Kasumi-1 (cell line): ENCODE results near the gene OR1Q1.
A peak's percentile ranks its signal among the peaks of the same experiment; 100 is the strongest.
"Not testable (repeated sequence)": the region's sequence is repeated elsewhere in the genome, so short reads cannot be mapped to it uniquely, and the experiment has no call there.

Experiments
- DNase-seq, 2 experiments: peaks; one replicate each; lab custom pipeline; 2025; lab: John Stamatoyannopoulos, UW

OR1Q1 gene, protein sequence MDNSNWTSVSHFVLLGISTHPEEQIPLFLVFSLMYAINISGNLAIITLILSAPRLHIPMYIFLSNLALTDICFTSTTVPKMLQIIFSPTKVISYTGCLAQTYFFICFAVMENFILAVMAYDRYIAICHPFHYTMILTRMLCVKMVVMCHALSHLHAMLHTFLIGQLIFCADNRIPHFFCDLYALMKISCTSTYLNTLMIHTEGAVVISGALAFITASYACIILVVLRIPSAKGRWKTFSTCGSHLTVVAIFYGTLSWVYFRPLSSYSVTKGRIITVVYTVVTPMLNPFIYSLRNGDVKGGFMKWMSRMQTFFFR

DNA sequence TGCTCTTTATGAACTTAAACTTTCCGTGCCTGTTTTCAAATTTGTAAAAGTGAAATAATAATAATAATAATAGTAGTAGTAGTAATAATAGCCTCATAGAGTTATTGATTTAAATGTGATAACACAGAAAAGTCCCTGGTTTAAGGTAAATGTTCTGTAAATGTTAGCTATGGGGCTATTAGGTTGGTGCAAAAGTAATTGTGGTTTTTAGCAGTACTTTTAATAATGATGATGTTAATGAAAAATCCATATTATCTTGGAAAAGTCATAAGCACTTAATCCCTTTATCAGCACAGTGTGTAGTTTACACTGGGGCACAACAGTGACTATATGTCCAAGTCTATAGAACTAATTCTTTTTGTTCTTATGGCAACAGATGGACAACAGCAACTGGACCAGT, at the start of gene OR1Q1:
Gene OR1Q1 (plus strand): TSS at position 377 of the 400 bp plus-strand sequence. CDS start 0 bp downstream, at position 377.
- DNase-seq: no peak

DNA sequence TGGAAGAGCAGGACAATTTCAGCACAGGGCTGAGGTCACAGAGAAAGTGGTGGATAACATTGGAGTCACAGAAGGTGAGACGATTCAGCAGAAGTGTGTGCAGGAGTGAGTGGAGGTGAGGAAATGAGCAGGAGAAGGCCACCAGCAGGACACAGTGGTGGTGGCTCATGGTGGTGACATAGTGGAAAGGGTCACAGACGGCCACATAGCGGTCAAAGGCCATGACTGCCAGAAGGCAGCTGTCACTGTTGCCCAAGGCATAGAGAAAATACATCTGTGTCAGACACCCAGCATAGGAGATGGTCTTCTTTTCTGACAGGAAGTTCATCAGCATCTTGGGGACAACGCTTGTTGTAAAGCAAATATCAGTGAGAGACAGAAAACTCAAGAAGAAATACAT, 46.6 kb upstream of the OR1Q1 start:
- DNase-seq: no peak

DNA sequence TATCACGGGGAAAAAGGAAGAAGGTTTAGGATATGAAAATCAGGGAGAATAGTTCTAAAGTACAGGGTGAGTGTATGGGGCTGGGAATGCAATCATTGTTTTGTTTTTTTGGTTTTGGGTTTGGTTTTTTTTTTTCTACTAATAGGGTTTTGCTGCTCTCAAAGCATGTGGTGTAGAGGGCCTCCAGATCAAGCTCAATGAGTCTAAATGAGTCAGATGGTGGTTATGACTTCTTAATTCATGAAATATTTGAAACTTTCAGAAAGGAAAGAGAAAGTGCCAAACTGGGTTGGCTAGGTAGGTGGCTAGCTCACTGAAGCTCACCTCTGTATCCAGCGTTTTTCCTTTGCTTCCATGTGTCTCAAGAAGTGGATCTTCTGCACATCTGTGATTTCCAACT, 42.1 kb upstream of the OR1Q1 start:
- no peak for DNase-seq

DNA sequence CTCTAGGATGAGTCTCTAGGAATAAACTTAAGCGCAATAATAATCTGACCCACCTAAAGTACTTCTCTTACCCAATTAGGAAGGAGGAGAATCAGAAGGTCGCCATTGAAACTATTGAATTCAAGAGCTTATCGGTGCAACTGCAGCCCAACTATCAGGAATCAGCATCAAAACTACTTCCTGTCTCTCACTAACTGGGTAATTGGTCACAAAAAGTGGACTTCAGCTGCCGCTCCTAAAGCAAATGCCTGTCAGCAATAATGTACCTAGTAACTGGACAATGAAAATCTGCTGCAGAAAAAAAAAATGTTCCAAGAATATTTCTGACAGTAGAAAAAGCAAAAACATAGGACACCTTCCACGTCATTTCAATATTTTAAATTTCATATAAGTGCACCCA, 34.7 kb upstream of the OR1Q1 start:
- DNase-seq: no peak

- DNase-seq: no peak
Measured at GRCh38 chr9:122580360-122580759, 34.2 kb upstream of the OR1Q1 start.

GRCh38 chr9:122583284-122583683, 31.3 kb upstream of the OR1Q1 start, which contains the start of gene OR1L8:
OR1L8 (minus strand) TSS chr9:122583384; CDS start chr9:122568477, 14,907 bp downstream.
- not testable (repeated sequence) for DNase-seq

GRCh38 chr9:122605691-122606090, 8.8 kb upstream of the OR1Q1 start:
- no peak for DNase-seq

DNA sequence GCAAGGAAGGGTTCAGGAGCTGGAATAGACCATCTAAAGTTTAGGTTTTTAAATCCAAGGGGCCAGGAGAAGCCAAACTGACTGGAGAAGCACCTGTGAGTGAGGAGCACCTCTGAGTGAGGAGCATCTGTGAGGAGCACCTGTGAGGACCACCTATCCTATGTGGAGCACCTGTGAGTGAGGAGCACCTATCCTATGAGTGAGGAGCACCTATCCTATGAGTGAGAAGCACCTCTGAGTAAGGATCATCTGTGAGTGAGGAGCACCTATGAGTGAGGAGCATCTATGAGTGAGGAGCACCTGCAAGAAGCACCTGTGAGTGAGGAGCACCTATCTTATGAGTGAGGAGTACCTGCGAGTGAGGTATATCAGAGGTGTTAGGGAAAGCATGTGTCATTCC, 8.0 kb upstream of the OR1Q1 start:
- no peak for DNase-seq

GRCh38 chr9:122609804-122610203, 4.7 kb upstream of the OR1Q1 start:
- no peak for DNase-seq

- DNase-seq: no peak
Measured at GRCh38 chr9:122619996-122620395, 5.5 kb downstream of the OR1Q1 start.

DNA sequence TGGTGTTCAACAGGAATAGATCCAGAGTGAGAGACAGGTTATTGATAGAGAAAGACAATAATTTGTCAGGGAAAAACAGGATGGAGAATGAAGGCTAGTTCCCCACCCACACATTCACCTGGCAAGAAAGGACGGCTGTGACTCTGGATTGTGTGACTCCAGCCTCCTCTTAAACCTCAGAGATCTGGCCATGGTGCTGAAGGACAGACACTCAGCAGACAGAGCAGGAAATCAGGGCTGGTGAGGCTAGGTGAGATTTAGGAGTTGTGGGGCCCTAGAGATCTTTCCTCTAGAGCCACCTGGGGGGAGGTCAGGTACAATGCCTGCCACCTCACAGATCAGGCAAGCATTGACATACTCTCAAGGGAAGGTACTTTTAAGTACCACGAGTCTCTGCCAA, 27.7 kb downstream of the OR1Q1 start:
- DNase-seq: peak; percentile 2 to 28

GRCh38 chr9:122656378-122656777, 41.8 kb downstream of the OR1Q1 start:
- DNase-seq: no peak

GRCh38 chr9:122657527-122657926, 43.0 kb downstream of the OR1Q1 start, which contains the start of gene OR1B1:
OR1B1 (minus strand) TSS chr9:122657627.
- DNase-seq: no peak

- DNase-seq: no peak
Measured at GRCh38 chr9:122661416-122661815, 46.9 kb downstream of the OR1Q1 start, which contains the start of gene OR1L1. OR1L1 (plus strand) TSS chr9:122661716; CDS start chr9:122661716, 0 bp downstream.
